ENCODE data around the gene PSORS1C2. TPM values are rescaled to one million over a fixed set of nuclear protein-coding genes. Genes with fewer than 3 reads are reported as not detected.

PSORS1C2 gene
- total and polyA plus RNA-seq, 4 donors: not detected

Small RNA genes within 50 kb of the gene (small RNA-seq; reads per million reads assigned to genes)
- not detected for gene POLR2LP1 (ENCODE audit: low replicate concordance)

Other genes starting within 250 kb of the PSORS1C2 start
- 10 to 100 TPM; 20.6 to 28.1 TPM for gene GTF2H4, start 230.9 kb downstream of the PSORS1C2 start, total RNA-seq
- gene GTF2H4, start 230.9 kb downstream of the PSORS1C2 start, polyA plus RNA-seq (ENCODE audit: insufficient read length in 2 of 2): 10 to 100 TPM; 42.0 to 48.4 TPM
- gene VARS2, start 224.8 kb downstream of the PSORS1C2 start, total RNA-seq: 10 to 100 TPM; 20.3 to 48.5 TPM
- gene VARS2, start 224.8 kb downstream of the PSORS1C2 start, polyA plus RNA-seq (ENCODE audit: insufficient read length in 2 of 2): 100 to 1,000 TPM in 1 of 2 donors, 10 to 100 TPM in 1; 93.0 to 117 TPM
- gene SFTA2, start 206.9 kb downstream of the PSORS1C2 start, total RNA-seq: not detected
- under 1 TPM in 1 of 2 donors, not detected in 1; 0.53 TPM for gene SFTA2, start 206.9 kb downstream of the PSORS1C2 start, polyA plus RNA-seq (ENCODE audit: insufficient read length in 2 of 2)
- not detected for gene MUCL3, start 198.1 kb downstream of the PSORS1C2 start, total RNA-seq
- gene MUCL3, start 198.1 kb downstream of the PSORS1C2 start, polyA plus RNA-seq (ENCODE audit: insufficient read length in 2 of 2): under 1 TPM in 1 of 2 donors, not detected in 1; 0.06 TPM
- not detected for gene MUC21, start 155.3 kb downstream of the PSORS1C2 start, total RNA-seq
- under 1 TPM in 1 of 2 donors, not detected in 1; 0.08 TPM for gene MUC21, start 155.3 kb downstream of the PSORS1C2 start, polyA plus RNA-seq (ENCODE audit: insufficient read length in 2 of 2)
- not detected for gene MUC22, start 128.6 kb downstream of the PSORS1C2 start, total RNA-seq
- gene MUC22, start 128.6 kb downstream of the PSORS1C2 start, polyA plus RNA-seq (ENCODE audit: insufficient read length in 2 of 2): not detected
- not detected for gene C6orf15, start 26.5 kb downstream of the PSORS1C2 start, total RNA-seq
- gene C6orf15, start 26.5 kb downstream of the PSORS1C2 start, polyA plus RNA-seq (ENCODE audit: insufficient read length in 2 of 2): not detected
- under 1 TPM in 1 of 2 donors, not detected in 1; 0.99 TPM for gene PSORS1C1, start 24.3 kb downstream of the PSORS1C2 start, total RNA-seq
- gene PSORS1C1, start 24.3 kb downstream of the PSORS1C2 start, polyA plus RNA-seq (ENCODE audit: insufficient read length in 2 of 2): under 1 TPM; 0.38 to 0.40 TPM
- gene CDSN, start 18.6 kb downstream of the PSORS1C2 start, total RNA-seq: not detected
- under 1 TPM in 1 of 2 donors, not detected in 1; 0.09 TPM for gene CDSN, start 18.6 kb downstream of the PSORS1C2 start, polyA plus RNA-seq (ENCODE audit: insufficient read length in 2 of 2)
- gene CCHCR1, start 18.7 kb upstream of the PSORS1C2 start, total RNA-seq: 10 to 100 TPM; 16.4 to 26.2 TPM
- gene CCHCR1, start 18.7 kb upstream of the PSORS1C2 start, polyA plus RNA-seq (ENCODE audit: insufficient read length in 2 of 2): 10 to 100 TPM; 21.1 to 29.9 TPM
- 10 to 100 TPM; 10.1 to 18.7 TPM for gene TCF19, start 19.5 kb upstream of the PSORS1C2 start, total RNA-seq
- 10 to 100 TPM; 13.9 to 17.5 TPM for gene TCF19, start 19.5 kb upstream of the PSORS1C2 start, polyA plus RNA-seq (ENCODE audit: insufficient read length in 2 of 2)
- gene POU5F1, start 31.6 kb upstream of the PSORS1C2 start, total RNA-seq: under 1 TPM; 0.22 to 0.59 TPM
- 1 to 10 TPM; 1.1 to 1.2 TPM for gene POU5F1, start 31.6 kb upstream of the PSORS1C2 start, polyA plus RNA-seq (ENCODE audit: insufficient read length in 2 of 2)
- 10 to 100 TPM; 24.9 to 66.1 TPM for gene HLA-C, start 133.0 kb upstream of the PSORS1C2 start, total RNA-seq
- 10 to 100 TPM; 56.3 to 62.7 TPM for gene HLA-C, start 133.0 kb upstream of the PSORS1C2 start, polyA plus RNA-seq (ENCODE audit: insufficient read length in 2 of 2)
- 100 to 1,000 TPM; 134 to 168 TPM for gene HLA-B, start 218.1 kb upstream of the PSORS1C2 start, total RNA-seq
- 100 to 1,000 TPM; 126 to 189 TPM for gene HLA-B, start 218.1 kb upstream of the PSORS1C2 start, polyA plus RNA-seq (ENCODE audit: insufficient read length in 2 of 2)